ENCODE measurements around the gene CUEDC1. TPM values are rescaled to one million over a fixed set of nuclear protein-coding genes. Genes with fewer than 3 reads are reported as not detected.
A peak's percentile ranks its signal among the peaks of the same experiment; 100 is the strongest.

CUEDC1 gene
- polyA plus RNA-seq, 1 experiment: 48.5 TPM

DNA sequence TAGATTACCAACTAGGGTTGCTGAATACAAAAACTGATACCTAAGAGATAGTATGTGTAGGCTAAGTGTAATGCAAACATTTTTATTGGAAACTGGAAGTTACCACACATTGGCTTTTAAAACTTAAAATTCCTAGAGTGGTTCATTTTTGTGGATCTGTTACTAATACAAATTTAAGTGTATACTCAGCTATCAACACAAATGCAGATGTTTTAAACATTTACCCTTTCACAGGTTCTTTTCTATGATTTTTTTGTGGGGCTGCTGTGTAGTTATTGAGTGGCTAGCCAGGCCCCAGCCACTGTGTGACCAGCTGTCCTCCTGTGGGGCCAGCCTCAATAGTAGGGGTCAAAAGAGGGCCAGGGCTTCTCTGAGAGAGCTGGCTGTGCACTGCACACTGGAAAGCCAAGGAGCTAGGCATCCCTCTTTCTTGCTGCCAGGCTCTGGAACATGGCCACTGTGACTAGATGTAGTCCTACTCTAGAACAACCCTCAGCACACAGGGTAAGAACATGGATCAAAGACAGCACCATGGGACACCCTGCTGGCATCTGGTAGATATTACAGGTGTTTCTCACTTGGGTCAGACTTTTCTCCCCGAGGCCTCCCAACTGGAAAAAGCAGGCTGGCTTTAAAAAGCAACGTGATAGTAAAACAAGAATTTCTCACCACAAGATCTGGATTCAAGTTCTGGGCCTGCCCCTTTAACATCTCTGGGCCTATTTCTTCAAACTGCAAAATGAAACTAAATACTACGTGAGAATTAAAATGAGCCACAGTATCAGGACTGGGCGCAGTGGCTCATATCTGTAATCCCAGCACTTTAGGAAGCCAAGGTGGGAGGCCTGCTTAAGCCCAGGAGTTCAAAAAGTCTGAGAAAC, 40.1 kb upstream of the CUEDC1 start:
- ChIA-PET POLR2A (no interaction called here), CTCF (interaction anchor here (0.6 to 11.4 kb wide), 16 partner anchors 10 to 178 kb away, joined by 3 to 371 read pairs (median 4); partner anchors contain the start of gene MRPS23)
- 0 out of 2 replicates have a peak, but pooled peaks cover 2% of the 10 kb centered on the region for H3K36me3 ChIP-seq (ENCODE audit: control insufficient read depth, insufficient read depth, low read length)
- H3K4me3 ChIP-seq (ENCODE audit: low read depth, low read length): no peak overlapping the region
- DNase-seq (ENCODE audit: low read depth): no peak
- H3K27me3 ChIP-seq (ENCODE audit: control insufficient read depth, insufficient read depth, low read length): no peaks in the 10 kb centered on the region
- TF ChIP-seq, protein P1, sequence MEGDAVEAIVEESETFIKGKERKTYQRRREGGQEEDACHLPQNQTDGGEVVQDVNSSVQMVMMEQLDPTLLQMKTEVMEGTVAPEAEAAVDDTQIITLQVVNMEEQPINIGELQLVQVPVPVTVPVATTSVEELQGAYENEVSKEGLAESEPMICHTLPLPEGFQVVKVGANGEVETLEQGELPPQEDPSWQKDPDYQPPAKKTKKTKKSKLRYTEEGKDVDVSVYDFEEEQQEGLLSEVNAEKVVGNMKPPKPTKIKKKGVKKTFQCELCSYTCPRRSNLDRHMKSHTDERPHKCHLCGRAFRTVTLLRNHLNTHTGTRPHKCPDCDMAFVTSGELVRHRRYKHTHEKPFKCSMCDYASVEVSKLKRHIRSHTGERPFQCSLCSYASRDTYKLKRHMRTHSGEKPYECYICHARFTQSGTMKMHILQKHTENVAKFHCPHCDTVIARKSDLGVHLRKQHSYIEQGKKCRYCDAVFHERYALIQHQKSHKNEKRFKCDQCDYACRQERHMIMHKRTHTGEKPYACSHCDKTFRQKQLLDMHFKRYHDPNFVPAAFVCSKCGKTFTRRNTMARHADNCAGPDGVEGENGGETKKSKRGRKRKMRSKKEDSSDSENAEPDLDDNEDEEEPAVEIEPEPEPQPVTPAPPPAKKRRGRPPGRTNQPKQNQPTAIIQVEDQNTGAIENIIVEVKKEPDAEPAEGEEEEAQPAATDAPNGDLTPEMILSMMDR (IDR thresholded peaks at IDR 0.05; ENCODE audit: insufficient read depth, low read depth, low read length): peak; percentile 68

DNA sequence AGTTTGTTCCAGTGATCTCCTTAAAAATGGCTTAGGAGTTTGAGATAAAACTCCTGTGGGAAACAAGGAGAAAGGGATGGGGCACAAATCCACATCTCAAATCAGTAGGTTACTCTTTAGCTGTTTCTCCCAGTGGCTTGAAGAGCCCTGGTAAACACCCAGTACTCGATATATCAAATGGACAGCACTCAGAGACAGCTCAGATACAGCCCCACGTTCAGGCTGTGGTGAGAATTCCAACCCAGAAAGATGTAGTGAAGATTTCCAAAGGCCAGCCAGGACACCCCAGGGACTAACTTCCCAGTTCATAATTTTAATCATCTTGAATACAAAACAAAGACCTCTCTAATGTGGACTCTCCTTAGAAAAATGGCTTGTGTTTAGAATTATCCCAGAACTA, 39.2 kb upstream of the CUEDC1 start:
- no peaks in the 10 kb centered on the region for H3K27me3 ChIP-seq (ENCODE audit: control insufficient read depth, insufficient read depth, low read length)
- no peak overlapping the region for H3K4me3 ChIP-seq (ENCODE audit: low read depth, low read length)
- no peak for DNase-seq (ENCODE audit: low read depth)
- TF ChIP-seq, protein P1 (IDR thresholded peaks at IDR 0.05; ENCODE audit: insufficient read depth, low read depth, low read length): no peak
- 0 out of 2 replicates have a peak, but pooled peaks cover 2% of the 10 kb centered on the region for H3K36me3 ChIP-seq (ENCODE audit: control insufficient read depth, insufficient read depth, low read length)
- ChIA-PET CTCF (interaction anchor here (0.6 to 11.4 kb wide), 14 partner anchors 9 to 177 kb away, joined by 3 to 371 read pairs (median 4); partner anchors contain the start of gene MRPS23), POLR2A (interaction anchor here (0.6 to 1.6 kb wide), 2 partner anchors 46 to 465 kb away, joined by 4 to 12 read pairs; no protein-coding TSS in a partner anchor)

DNA sequence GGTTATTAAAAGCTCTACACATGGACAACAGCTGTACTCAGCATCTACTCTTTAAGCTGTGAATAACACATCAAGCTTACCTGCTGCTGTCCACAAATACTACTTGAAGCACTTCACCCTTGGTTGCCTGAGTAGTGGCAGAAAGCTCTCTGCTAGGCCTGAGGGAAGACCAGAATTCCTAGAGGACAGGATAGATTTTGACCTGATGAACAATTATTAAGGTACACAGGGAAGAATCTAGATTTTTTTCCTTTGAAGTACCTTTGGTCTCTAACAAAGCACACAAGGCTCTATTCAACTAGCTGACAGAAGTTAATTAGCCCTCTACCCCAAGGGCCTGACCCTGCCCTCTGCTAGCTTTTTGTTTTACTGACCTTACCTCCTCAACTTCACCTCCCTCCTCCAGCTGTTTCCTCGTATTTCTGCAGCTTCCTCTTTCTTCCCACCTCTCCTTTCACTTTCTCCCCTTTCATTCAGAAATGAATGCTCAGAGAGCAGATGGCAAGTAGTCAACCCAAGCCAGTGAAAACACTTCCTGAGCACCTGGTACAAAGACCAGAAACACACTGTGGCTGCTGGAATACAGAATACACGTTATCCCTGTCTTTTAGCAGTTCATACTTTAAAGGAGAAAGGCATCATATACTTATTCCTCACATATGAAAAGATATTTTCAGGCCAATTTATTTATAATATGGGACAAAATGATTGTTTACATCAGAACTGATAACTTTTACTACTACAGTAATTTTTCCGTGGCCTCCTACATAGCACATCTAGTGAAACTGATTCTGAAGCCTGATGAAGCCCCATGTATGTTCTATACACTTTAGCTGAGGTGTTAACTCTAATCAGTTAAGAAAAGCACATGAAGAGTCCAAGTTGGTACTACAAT, 38.5 kb upstream of the CUEDC1 start:
- 0 out of 2 replicates have a peak, but pooled peaks cover 2% of the 10 kb centered on the region for H3K36me3 ChIP-seq (ENCODE audit: control insufficient read depth, insufficient read depth, low read length)
- no peak for DNase-seq (ENCODE audit: low read depth)
- CTCF ChIA-PET: interaction anchor here (0.7 to 11.4 kb wide), 11 partner anchors 8 to 176 kb away, joined by 3 to 371 read pairs (median 5); partner anchors contain the start of gene MRPS23
- TF ChIP-seq, protein P1 (IDR thresholded peaks at IDR 0.05; ENCODE audit: insufficient read depth, low read depth, low read length): no peak
- POLR2A ChIA-PET: interaction anchor here (0.6 to 1.6 kb wide), 4 partner anchors 12 to 124 kb away, joined by 3 to 7 read pairs (median 4); no protein-coding TSS in a partner anchor
- no peak overlapping the region for H3K4me3 ChIP-seq (ENCODE audit: low read depth, low read length)
- no peaks in the 10 kb centered on the region for H3K27me3 ChIP-seq (ENCODE audit: control insufficient read depth, insufficient read depth, low read length)

DNA sequence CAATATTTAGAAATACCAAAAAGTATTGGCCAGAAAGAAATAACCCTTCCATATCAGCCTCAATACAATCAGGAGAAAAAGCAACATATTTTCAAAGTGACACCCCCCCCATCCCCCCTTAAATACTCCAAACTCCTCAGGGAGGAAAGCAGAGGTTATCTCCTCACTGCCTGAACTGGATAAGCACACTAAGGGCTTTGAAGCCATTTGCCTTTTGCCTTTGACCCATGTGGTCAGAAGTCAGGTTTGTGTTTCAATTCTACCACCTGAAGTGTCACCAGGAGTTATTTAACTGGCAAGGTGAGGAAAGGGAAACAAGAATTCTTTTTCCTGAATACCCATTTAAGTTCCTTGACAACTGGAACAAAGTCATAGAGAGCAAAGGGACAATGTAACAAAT, 36.3 kb upstream of the CUEDC1 start:
- TF ChIP-seq, protein P1 (IDR thresholded peaks at IDR 0.05; ENCODE audit: insufficient read depth, low read depth, low read length): no peak
- H3K27me3 ChIP-seq (ENCODE audit: control insufficient read depth, insufficient read depth, low read length): no peaks in the 10 kb centered on the region
- no peaks in the 10 kb centered on the region for H3K36me3 ChIP-seq (ENCODE audit: control insufficient read depth, insufficient read depth, low read length)
- H3K4me3 ChIP-seq (ENCODE audit: low read depth, low read length): no peak overlapping the region
- ChIA-PET CTCF (interaction anchor here (1.6 to 3.7 kb wide), 3 partner anchors 8 to 135 kb away, joined by 3 to 33 read pairs (median 21); no protein-coding TSS in a partner anchor), POLR2A (interaction anchor here (0.6 kb wide), 1 partner anchor 118 kb away, joined by 5 read pairs; no protein-coding TSS in a partner anchor)
- no peak for DNase-seq (ENCODE audit: low read depth)
